Hepatic stellate cell (primary cell): Measurements from ENCODE around the gene ACSS2.

Experiments used
- DNase-seq: peaks from one replicate; pipeline ENCODE4 v3.0.0; 2011; ENCODE audit warnings: low spot score

ACSS2 gene

GRCh38 chr20:34947336-34947735, 70.9 kb downstream of the ACSS2 start:
- no peak for DNase-seq

DNA sequence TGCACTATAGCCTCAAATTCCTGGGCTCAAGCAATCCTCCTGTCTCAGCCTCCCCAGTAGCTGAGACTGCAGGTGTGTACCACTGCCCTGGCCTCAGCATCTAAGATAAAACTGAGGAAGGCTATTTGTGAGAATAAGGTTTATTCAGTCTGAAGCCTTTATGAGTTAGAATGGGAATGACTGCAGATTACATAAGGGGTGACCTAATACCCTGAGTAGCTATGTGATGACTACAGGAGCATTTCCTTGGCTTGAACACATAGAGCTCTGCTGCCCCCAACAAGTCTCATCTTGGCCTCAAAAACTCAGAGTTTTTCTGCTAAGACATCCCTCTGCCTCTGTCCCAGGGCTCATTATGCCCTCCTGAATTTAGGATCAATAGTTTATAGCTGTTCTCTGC, 71.6 kb downstream of the ACSS2 start:
- DNase-seq = peak; percentile 68

DNA sequence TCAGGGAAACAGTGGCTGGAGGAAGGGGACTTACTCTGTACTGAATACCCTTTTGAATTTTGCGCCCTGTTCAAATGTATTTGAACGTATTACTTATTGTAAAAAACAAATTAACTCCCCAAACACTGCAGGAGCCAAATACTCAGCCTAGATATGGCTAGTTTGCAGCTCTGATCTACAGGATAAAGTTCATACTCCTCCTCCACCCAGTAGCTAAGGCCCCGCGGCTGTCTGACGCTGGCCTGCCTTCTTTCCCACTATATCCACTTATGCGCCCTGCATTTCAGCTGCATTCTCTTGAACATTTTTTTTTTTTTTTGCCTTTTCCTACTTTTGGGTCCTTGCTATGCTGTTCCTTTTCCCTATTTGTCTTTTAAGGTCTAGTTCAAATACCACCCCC, 72.7 kb downstream of the ACSS2 start:
- no peak for DNase-seq

- no peak for DNase-seq
These were observed 74.8 kb downstream of the ACSS2 start for GRCh38 chr20:34951252-34951651.

- no peak for DNase-seq
These were observed 75.2 kb downstream of the ACSS2 start for GRCh38 chr20:34951652-34952051.

- DNase-seq = no peak
These were observed 76.3 kb downstream of the ACSS2 start for GRCh38 chr20:34952671-34953070.

GRCh38 chr20:34953960-34954359, 77.5 kb downstream of the ACSS2 start:
- no peak for DNase-seq

- peak; percentile 53 for DNase-seq
These were observed 78.5 kb downstream of the ACSS2 start for GRCh38 chr20:34954904-34955230.

- peak; percentile 98 for DNase-seq
These were observed 79.0 kb downstream of the ACSS2 start, which contains the start of the genes GSS and MYH7B for GRCh38 chr20:34955231-34956040. Gene GSS (minus strand): TSS chr20:34955806. CDS start chr20:34951852, 3,954 bp downstream. Gene MYH7B (plus strand): TSS chr20:34955868. CDS start chr20:34978006, 22,138 bp downstream.

DNA sequence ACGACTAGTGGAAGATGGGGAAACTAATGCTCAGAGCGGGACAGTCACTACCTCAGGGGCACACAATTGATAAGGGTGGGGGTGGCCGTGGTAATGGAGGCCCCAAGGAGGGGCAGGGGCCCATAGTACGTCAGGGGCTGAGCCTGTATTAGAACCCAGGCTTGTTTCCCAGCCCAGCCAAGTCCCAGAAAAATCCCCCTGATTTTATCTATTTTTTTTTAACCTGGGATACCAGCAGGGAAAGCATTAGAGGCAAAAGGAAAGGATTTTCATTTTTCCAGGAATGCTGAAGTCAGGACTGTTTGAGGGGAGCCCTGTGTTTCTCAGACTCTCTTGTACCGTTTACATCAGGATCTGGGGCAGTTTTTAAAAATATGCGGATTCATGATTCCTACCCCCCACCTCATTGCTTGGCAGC, 79.6 kb downstream of the ACSS2 start:
- no peak for DNase-seq

- DNase-seq = no peak
These were observed 80.5 kb downstream of the ACSS2 start for GRCh38 chr20:34956751-34957472.

DNA sequence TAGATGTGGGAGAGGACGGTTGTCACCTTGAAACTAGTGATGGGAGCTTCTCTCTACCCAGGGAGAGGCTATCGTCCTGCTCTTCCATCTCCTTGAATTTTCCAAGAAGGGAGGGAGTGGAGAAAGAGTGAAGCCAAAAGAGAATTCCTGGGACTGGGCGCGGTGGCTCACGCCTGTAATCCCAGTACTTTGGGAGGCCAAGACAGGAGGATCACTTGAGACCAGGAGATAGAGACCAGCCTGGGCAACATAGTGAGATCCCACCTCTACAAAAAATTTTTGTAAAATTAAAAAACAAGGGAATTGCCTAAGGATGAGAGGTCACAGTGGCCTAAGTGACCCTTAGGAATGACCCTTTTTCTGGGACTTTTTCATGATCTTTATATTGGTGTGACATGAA, 88.1 kb downstream of the ACSS2 start:
- no peak for DNase-seq

GRCh38 chr20:34965051-34965450, 88.6 kb downstream of the ACSS2 start:
- no peak for DNase-seq

DNA sequence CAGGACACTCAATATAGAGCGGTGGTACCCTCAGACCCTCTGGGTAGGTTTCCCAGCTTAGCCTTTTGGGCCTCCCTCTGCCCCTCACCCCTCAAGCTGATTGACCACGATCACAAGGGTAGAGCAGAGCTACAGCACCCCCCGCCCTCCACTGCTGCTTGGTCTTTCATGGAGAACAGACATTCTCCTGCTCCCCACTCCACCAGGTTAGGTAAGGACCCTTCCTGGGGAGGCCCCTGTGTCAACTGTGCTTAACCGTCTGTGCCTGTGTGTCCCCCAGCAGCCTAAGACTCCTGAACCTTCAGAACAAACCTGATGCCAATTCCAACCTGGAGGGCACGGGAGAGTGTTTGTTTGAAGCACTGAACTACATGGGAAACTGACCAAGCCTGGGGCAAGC, 91.0 kb downstream of the ACSS2 start:
- DNase-seq = no peak

DNA sequence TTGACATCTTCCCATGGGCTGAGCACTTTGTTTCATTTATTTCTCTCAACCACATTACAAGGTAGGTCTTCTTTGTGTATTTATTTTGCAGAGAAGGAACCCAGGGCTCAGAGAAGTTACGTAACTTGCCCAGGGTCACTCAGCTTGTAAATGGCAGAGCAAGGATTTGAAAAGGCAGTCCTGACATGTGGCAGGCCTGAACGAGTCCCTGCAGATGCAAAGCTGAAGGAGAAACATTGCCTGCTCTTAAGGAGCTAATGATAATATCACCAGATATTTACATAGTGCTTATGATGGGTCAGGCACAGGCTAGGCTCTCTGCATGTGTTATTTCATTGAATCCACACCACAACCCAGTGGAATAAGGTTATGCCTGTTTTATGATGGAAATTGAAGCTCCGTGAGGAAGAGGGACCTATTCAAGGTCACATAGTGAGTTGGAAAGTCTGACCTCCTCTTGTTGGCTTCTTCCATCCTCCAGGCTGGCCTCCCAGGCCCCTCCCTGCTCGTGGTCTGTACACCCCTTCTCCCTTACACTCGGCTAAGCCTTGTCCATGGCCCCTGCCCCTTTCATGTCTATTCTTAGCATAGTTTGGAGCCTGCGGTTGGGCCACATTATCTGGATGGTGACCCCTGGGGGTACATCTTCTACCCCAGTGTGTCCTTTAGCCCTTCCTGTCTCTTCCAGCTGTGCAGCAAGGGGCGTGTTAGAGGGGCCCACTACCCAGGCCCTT, 91.8 kb downstream of the ACSS2 start:
- DNase-seq = no peak

DNA sequence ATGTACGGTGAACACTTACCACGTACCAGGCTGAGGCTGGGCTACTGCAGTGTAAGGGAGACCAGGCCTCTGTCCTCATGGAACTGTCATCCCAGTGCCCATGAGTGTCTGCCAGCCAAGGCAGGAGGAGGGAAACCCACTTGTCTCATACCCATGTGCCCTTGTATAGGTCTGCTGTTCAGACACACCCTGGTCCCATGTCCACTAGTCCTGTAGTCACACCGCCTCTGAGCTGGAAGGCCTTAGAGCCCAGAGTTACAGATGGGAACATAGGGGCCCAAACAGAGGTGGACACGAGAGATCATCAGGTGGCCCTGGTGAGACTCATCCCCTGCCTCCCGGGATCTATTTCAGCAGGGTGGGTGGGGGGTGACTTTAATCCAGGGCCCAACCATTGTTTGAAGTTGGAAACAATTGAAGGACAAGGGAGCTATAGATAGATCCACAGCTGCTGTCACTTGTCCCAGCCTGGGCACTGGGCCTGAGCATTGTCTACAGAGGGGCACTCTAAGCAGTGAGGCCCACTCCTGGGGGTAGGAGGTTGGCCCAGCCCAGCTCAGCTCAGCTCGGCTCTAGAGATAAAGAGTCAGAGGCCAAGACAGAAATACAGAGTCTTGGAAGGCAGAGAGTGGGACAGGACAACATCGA, 93.9 kb downstream of the ACSS2 start:
- no peak for DNase-seq

GRCh38 chr20:34970846-34971560, 94.6 kb downstream of the ACSS2 start:
- no peak for DNase-seq

GRCh38 chr20:34971561-34972235, 95.3 kb downstream of the ACSS2 start:
- no peak for DNase-seq

- no peak for DNase-seq
These were observed 97.8 kb downstream of the ACSS2 start for GRCh38 chr20:34974246-34974645.

DNA sequence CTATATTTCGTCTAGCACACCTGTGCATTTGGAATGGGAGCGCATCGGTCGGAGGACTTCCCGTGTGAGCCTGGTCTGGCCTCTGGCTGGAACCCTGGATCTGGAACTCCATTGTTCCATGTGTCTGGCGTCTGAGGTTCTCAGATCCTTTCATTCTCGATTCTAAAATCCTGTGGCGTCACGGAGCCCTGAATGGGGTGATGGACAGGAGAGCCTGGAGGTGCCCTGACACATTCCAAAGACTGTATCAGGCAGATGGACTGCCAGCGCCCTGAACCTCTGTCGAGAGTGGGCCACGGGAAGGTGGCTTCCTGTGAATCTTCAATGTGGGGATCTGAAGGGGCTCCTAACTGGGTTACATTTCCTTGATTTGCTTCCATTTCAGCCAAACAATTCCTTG, 99.9 kb downstream of the ACSS2 start:
- DNase-seq = no peak
